NCI-H446 (cell line): Measurements from ENCODE around the gene SAMD8.
A peak's percentile ranks its signal among the peaks of the same experiment; 100 is the strongest.

Experiments used
- DNase-seq, 2 experiments: peaks; one replicate each; lab custom pipeline; 2025; lab: John Stamatoyannopoulos, UW

Gene SAMD8

GRCh38 chr10:75223507-75223906, 112.1 kb downstream of the SAMD8 start:
- no peak for DNase-seq

GRCh38 chr10:75226095-75226494, 114.6 kb downstream of the SAMD8 start:
- DNase-seq = no peak

- no peak for DNase-seq
Measured at GRCh38 chr10:75226656-75227055, 115.2 kb downstream of the SAMD8 start.

GRCh38 chr10:75228278-75228677, 116.8 kb downstream of the SAMD8 start:
- DNase-seq = no peak

- DNase-seq = no peak
Measured at GRCh38 chr10:75228834-75229233, 117.4 kb downstream of the SAMD8 start.

GRCh38 chr10:75229971-75230370, 118.5 kb downstream of the SAMD8 start:
- no peak for DNase-seq

GRCh38 chr10:75230600-75231038, 119.2 kb downstream of the SAMD8 start:
- DNase-seq = peak; percentile 42 to 80
